ENCODE results near the gene PCDH20.

- TF ChIP-seq EZH2 (IDR thresholded peaks at IDR 0.05; ENCODE audit: borderline replicate concordance, control insufficient read depth, low read depth, low read length) (no peak), POLR2A (IDR thresholded peaks at IDR 0.05; ENCODE audit: low read depth, low read length) (no peak), CTCF (IDR thresholded peaks at IDR 0.05 in 2 of 3, conservative IDR thresholded peaks at IDR 0.05 in 1 of 3; ENCODE audit: control insufficient read depth in 2 of 3, extremely low read depth in 1 of 3, insufficient read depth in 1 of 3, low read depth in 3 of 3, low read length in 3 of 3) (no peak), BHLHE40 (IDR thresholded peaks at IDR 0.05; ENCODE audit: borderline replicate concordance in 1 of 2, low read depth in 2 of 2, low read length in 1 of 2) (no peak), ATF2 (IDR thresholded peaks at IDR 0.05; ENCODE audit: low read length) (no peak), TAF1 (IDR thresholded peaks at IDR 0.05; ENCODE audit: borderline replicate concordance, low read depth, low read length) (no peak), EP300 (IDR thresholded peaks at IDR 0.05; ENCODE audit: borderline replicate concordance in 1 of 2, control insufficient read depth in 1 of 2, low read depth in 2 of 2, low read length in 2 of 2) (no peak)
These were observed 45.1 kb downstream of the PCDH20 start for GRCh38 chr13:61370520-61370919.
